Measurements from ENCODE around the gene HAGH.

Gene HAGH

GRCh38 chr16:1788095-1788707 lies 38.4 kb downstream of the HAGH start:
- no peak overlapping the region for H3K4me3 Mint-ChIP-seq
- H3K36me3 Mint-ChIP-seq (ENCODE audit: low read depth) = peaks cover 5% of the 10 kb centered on the region
- no peaks in the 10 kb centered on the region for H3K27me3 Mint-ChIP-seq
- no peak overlapping the region for H3K27ac Mint-ChIP-seq
- H3K9me3 Mint-ChIP-seq = no peaks in the 10 kb centered on the region
- H3K4me1 Mint-ChIP-seq (ENCODE audit: low read depth) = peaks cover 14% of the 10 kb centered on the region

DNA sequence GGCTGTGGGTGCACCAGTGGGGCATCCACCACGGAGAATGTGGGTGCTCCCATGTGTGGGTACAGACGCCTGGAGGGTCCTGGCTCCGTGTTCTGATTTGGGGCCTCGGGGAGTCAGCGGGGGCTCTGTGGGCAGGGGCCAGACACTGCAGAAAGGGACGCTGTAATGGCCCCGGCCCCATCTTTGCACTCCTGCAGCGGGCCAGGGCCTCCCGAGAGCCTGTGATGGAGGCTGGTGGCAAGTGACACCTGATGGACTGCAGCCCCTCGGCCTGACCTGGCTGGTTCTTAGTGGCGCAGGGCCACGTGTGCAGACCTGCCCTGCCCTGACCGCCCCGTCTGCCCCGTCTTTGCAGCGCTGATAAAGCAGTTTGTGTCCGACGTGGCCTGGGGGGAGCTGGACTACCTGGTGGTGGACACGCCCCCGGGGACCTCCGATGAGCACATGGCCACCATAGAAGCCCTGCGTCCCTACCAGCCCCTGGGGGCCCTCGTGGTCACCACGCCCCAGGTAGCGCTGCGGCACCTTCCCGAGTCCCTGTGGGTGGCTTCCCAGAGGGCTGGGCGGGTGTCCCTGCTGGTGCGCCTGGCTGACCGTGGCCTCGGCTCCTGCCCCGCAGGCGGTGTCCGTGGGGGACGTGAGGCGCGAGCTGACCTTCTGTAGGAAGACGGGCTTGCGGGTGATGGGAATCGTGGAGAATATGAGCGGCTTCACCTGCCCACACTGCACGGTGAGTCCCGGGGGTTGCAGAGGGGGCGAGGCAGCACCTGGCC lies 39.1 kb downstream of the HAGH start:
- Mint-ChIP-seq H3K27ac (no peak overlapping the region), H3K4me3 (no peak overlapping the region), H3K9me3 (no peaks in the 10 kb centered on the region), H3K36me3 (ENCODE audit: low read depth) (peaks cover 5% of the 10 kb centered on the region), H3K27me3 (no peaks in the 10 kb centered on the region), H3K4me1 (ENCODE audit: low read depth) (peaks cover 15% of the 10 kb centered on the region)

- H3K36me3 Mint-ChIP-seq (ENCODE audit: low read depth) = peaks cover 5% of the 10 kb centered on the region
- H3K27ac Mint-ChIP-seq = no peak overlapping the region
- H3K4me1 Mint-ChIP-seq (ENCODE audit: low read depth) = peaks cover 15% of the 10 kb centered on the region
- H3K27me3 Mint-ChIP-seq = no peaks in the 10 kb centered on the region
- H3K4me3 Mint-ChIP-seq = no peak overlapping the region
- no peaks in the 10 kb centered on the region for H3K9me3 Mint-ChIP-seq
Observed at GRCh38 chr16:1787056-1787321, 39.6 kb downstream of the HAGH start.

- no peak overlapping the region for H3K4me3 Mint-ChIP-seq
- peaks cover 5% of the 10 kb centered on the region for H3K36me3 Mint-ChIP-seq (ENCODE audit: low read depth)
- H3K27me3 Mint-ChIP-seq = no peaks in the 10 kb centered on the region
- no peaks in the 10 kb centered on the region for H3K9me3 Mint-ChIP-seq
- no peak overlapping the region for H3K27ac Mint-ChIP-seq
- H3K4me1 Mint-ChIP-seq (ENCODE audit: low read depth) = peaks cover 20% of the 10 kb centered on the region
Observed at GRCh38 chr16:1786242-1787055, 40.2 kb downstream of the HAGH start.

GRCh38 chr16:1785846-1786170 lies 40.8 kb downstream of the HAGH start:
- Mint-ChIP-seq H3K36me3 (ENCODE audit: low read depth) (peaks cover 5% of the 10 kb centered on the region), H3K27ac (no peak overlapping the region), H3K27me3 (no peaks in the 10 kb centered on the region), H3K4me1 (ENCODE audit: low read depth) (peaks cover 26% of the 10 kb centered on the region), H3K4me3 (no peak overlapping the region), H3K9me3 (no peaks in the 10 kb centered on the region)

DNA sequence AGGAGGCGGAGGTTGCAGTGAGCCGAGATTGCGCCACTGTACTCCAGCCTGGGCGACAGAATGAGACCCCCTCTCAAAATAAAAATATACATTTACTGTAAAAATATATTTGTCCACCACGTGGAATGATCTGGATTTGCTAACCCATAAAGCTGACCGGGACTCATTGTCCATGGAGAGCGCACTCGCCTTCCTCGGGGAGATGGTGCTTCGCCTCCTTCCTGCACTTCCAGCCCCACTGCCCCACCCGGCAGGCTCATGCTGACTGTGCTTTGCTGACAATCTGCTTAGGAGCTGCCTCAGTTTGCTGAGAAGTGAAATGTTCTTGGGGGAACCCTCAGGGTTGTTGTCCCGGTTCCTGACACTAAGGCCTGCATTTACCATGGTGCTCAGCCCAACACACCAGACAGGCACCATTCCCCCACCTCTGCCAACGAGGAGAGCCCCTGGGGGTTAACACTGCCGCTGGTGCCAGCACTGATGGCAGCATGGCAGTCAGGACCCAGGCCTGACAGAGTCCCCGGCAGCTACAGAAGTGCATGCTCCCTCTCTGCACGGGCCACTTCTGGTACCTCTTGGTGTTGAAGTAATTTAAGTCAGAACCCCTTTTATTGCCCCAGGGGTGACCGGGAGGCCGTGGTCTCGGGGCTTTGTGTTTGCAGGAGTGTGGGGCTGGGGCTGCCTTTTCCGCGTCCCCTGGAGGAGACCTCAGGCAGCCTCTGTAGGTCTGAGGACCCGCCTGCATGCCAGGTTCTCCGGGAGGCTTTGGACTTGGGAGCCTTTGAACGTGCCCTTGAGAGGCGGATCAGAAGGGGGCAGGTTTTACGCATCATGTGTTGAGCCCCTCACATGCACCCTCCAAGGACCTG lies 41.4 kb downstream of the HAGH start:
- Mint-ChIP-seq H3K4me1 (ENCODE audit: low read depth) (peaks cover 26% of the 10 kb centered on the region), H3K9me3 (no peaks in the 10 kb centered on the region), H3K27ac (no peak overlapping the region), H3K4me3 (peak overlapping the region; percentile 45), H3K36me3 (ENCODE audit: low read depth) (peaks cover 5% of the 10 kb centered on the region), H3K27me3 (no peaks in the 10 kb centered on the region)

GRCh38 chr16:1782408-1783264 lies 44.0 kb downstream of the HAGH start, which contains the start of the genes NUBP2 and SPSB3:
TSS of gene NUBP2 (plus strand) at chr16:1782960. CDS start at chr16:1783021, 61 bp downstream.
TSS of gene SPSB3 (minus strand) at chr16:1782571. CDS start at chr16:1781483, 1,088 bp downstream.
- peak within 1 kb of the TSS; percentile 86 for H3K27ac Mint-ChIP-seq
- H3K4me3 Mint-ChIP-seq = peak within 1 kb of the TSS; percentile 96
- H3K36me3 Mint-ChIP-seq (ENCODE audit: low read depth) = no peaks in the 10 kb centered on the region
- no peaks in the 10 kb centered on the region for H3K9me3 Mint-ChIP-seq
- no peaks in the 10 kb centered on the region for H3K27me3 Mint-ChIP-seq
- peaks cover 26% of the 10 kb centered on the region for H3K4me1 Mint-ChIP-seq (ENCODE audit: low read depth)

GRCh38 chr16:1781758-1782407 lies 44.7 kb downstream of the HAGH start:
- Mint-ChIP-seq H3K4me1 (ENCODE audit: low read depth) (peaks cover 26% of the 10 kb centered on the region), H3K36me3 (ENCODE audit: low read depth) (no peaks in the 10 kb centered on the region), H3K4me3 (peak overlapping the region; percentile 84), H3K27me3 (no peaks in the 10 kb centered on the region), H3K9me3 (no peaks in the 10 kb centered on the region), H3K27ac (peak overlapping the region; percentile 63)

- Mint-ChIP-seq H3K4me3 (peak overlapping the region; percentile 84), H3K4me1 (ENCODE audit: low read depth) (peaks cover 26% of the 10 kb centered on the region), H3K27ac (peak overlapping the region; percentile 63), H3K9me3 (no peaks in the 10 kb centered on the region), H3K36me3 (ENCODE audit: low read depth) (no peaks in the 10 kb centered on the region), H3K27me3 (no peaks in the 10 kb centered on the region)
Observed at GRCh38 chr16:1781254-1781653, 45.4 kb downstream of the HAGH start.

- Mint-ChIP-seq H3K4me1 (ENCODE audit: low read depth) (peaks cover 26% of the 10 kb centered on the region), H3K4me3 (peak overlapping the region; percentile 84), H3K9me3 (no peaks in the 10 kb centered on the region), H3K36me3 (ENCODE audit: low read depth) (no peaks in the 10 kb centered on the region), H3K27me3 (no peaks in the 10 kb centered on the region), H3K27ac (no peak overlapping the region)
Observed at GRCh38 chr16:1780677-1781072, 46.0 kb downstream of the HAGH start.

DNA sequence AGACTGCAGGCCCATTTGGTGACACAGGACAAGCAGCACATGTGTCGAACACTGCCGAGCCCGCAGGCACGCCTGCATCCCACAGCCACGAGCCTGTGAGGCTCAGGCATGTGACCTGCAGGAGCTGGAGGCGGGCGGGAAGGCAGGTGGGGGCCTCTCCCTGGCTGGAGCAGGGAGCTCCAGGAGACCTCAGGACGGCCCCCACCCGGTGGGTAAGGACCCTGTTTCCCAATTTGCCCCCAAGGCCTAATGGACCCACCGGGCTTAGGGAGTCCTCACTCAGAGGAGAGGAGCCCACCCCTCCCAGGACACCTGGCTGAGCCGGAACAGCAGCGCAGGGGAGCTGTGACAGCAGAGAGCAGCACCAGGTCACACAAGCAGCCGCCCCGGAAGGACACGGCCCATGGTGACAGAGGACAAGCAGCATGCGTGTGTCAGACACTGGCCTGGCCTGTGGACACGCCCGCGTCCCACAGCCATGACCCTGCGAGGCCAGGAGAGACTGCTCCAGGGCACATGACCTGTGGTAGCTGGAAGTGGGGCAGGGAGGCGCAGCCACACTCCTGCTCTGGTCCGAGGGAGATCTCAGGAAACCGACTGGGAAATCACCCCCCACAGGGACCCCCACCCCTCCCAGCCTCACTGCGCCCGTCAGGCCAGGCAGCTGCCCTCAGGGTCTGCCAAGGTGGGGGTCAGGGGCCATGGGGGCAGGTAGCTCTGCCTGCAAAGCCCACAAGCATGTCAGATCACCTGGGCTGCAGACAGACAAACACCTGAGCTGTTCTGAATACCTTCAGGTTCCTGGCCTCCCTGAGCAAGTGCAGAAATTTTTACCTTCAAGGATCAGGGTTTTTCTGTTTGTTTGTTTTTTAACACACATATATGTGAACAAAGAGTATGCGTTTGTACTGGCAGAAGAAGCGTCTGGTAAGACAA lies 46.6 kb downstream of the HAGH start:
- Mint-ChIP-seq H3K4me1 (ENCODE audit: low read depth) (peaks cover 22% of the 10 kb centered on the region), H3K9me3 (no peaks in the 10 kb centered on the region), H3K36me3 (ENCODE audit: low read depth) (no peaks in the 10 kb centered on the region), H3K27me3 (no peaks in the 10 kb centered on the region), H3K4me3 (peak overlapping the region; percentile 84), H3K27ac (no peak overlapping the region)

GRCh38 chr16:1779234-1779701 lies 47.4 kb downstream of the HAGH start:
- no peak overlapping the region for H3K4me3 Mint-ChIP-seq

More at GRCh38 chr16:1779234-1779701, 47.4 kb downstream of the HAGH start:
- Mint-ChIP-seq H3K36me3 (ENCODE audit: low read depth) (no peaks in the 10 kb centered on the region), H3K9me3 (no peaks in the 10 kb centered on the region), H3K4me1 (ENCODE audit: low read depth) (peaks cover 25% of the 10 kb centered on the region), H3K27me3 (no peaks in the 10 kb centered on the region), H3K27ac (no peak overlapping the region)
